Liver (tissue), 9 donors: Measurements from ENCODE around the gene CMPK1. TPM values are rescaled to one million over a fixed set of nuclear protein-coding genes. Genes with fewer than 3 reads are reported as not detected.

Experiments
- DNase-seq: peaks from one replicate; pipeline ENCODE4 v3.0.0-alpha.2; 2017; ENCODE audit warnings: low spot score
- H3K27ac ChIP-seq, 2 donors: one replicate each; pipeline ENCODE4 v1.7.0; 2013; ENCODE audit warnings: inconsistent platforms in 2 of 2, low read length in 2 of 2, control low read depth in 1 of 2, low read depth in 1 of 2, mild to moderate bottlenecking in 1 of 2
- H3K27me3 ChIP-seq, 4 donors: one replicate each; pipeline versions ENCODE4 v1.6.1 to v1.7.0; 2013; ENCODE audit warnings: low read length in 3 of 4, inconsistent platforms in 1 of 4, mild to moderate bottlenecking in 1 of 4, moderate library complexity in 1 of 4; ENCODE audit not compliant: control insufficient read depth in 4 of 4, insufficient read depth in 4 of 4
- H3K36me3 ChIP-seq, 4 donors: one replicate each; pipeline versions ENCODE4 v1.6.1 to v1.7.0; 2013; ENCODE audit warnings: low read length in 3 of 4, mild to moderate bottlenecking in 3 of 4, low read depth in 1 of 4, moderate library complexity in 1 of 4; ENCODE audit not compliant: control insufficient read depth in 4 of 4, insufficient read depth in 3 of 4
- H3K4me1 ChIP-seq, 4 donors: one replicate each; pipeline versions ENCODE4 v1.6.1 to v1.7.0; 2013; ENCODE audit warnings: low read length in 3 of 4, mild to moderate bottlenecking in 3 of 4, moderate library complexity in 1 of 4; ENCODE audit not compliant: control insufficient read depth in 4 of 4, insufficient read depth in 4 of 4
- H3K4me3 ChIP-seq, 3 donors: one replicate each; pipeline versions ENCODE4 v1.6.1 to v1.7.0; 2013; ENCODE audit warnings: low read length in 3 of 3, control low read depth in 1 of 3, low read depth in 1 of 3, mild to moderate bottlenecking in 1 of 3
- H3K9ac ChIP-seq, 2 donors: one replicate each; pipeline ENCODE4 v1.7.0; 2013; ENCODE audit warnings: low read length in 2 of 2, mild to moderate bottlenecking in 2 of 2, moderate library complexity in 2 of 2, control low read depth in 1 of 2, low read depth in 1 of 2
- H3K9me3 ChIP-seq, 4 donors: one replicate each; pipeline versions ENCODE4 v1.6.1 to v1.7.0; 2013; ENCODE audit warnings: low read length in 3 of 4; ENCODE audit not compliant: control insufficient read depth in 4 of 4
- EGR1 ChIP-seq, 2 donors: IDR thresholded peaks; 2 replicates each; pipeline ENCODE4 v1.6.1; 2016 to 2018; ENCODE audit warnings: antibody characterized with exemption in 2 of 2, low read depth in 2 of 2
- FOXA1 ChIP-seq: IDR thresholded peaks from 2 replicates; pipeline ENCODE4 v1.6.1; 2016; ENCODE audit warnings: antibody characterized with exemption
- FOXA2 ChIP-seq: IDR thresholded peaks from 2 replicates; pipeline ENCODE4 v1.6.1; 2016; ENCODE audit warnings: antibody characterized with exemption
- GABPA ChIP-seq, 2 donors: IDR thresholded peaks in 1 of 2; conservative IDR thresholded peaks in 1 of 2; 2 replicates each; pipeline ENCODE4 v1.6.1; 2016; ENCODE audit warnings: antibody characterized with exemption in 2 of 2, mild to moderate bottlenecking in 1 of 2, moderate library complexity in 1 of 2
- HNF4A ChIP-seq, 2 donors: conservative IDR thresholded peaks; 2 replicates each; pipeline ENCODE4 v1.6.1; 2016; ENCODE audit warnings: antibody characterized with exemption in 2 of 2, mild to moderate bottlenecking in 2 of 2
- HNF4G ChIP-seq: IDR thresholded peaks from 2 replicates; pipeline ENCODE4 v1.6.1; 2016; ENCODE audit warnings: antibody characterized with exemption
- NR2F2 ChIP-seq: IDR thresholded peaks from 2 replicates; pipeline ENCODE4 v1.6.1; 2016; ENCODE audit warnings: antibody characterized with exemption
- RAD21 ChIP-seq, 2 donors: IDR thresholded peaks; 2 replicates each; pipeline ENCODE4 v1.6.1; 2016; ENCODE audit warnings: antibody characterized with exemption in 2 of 2, mild to moderate bottlenecking in 2 of 2
- RXRA ChIP-seq, 2 donors: IDR thresholded peaks; 2 replicates each; pipeline ENCODE4 v1.6.1; 2017 to 2018; ENCODE audit warnings: antibody characterized with exemption in 2 of 2, mild to moderate bottlenecking in 1 of 2
- SP1 ChIP-seq: IDR thresholded peaks from 2 replicates; pipeline ENCODE4 v1.6.1; 2018; ENCODE audit warnings: antibody characterized with exemption, mild to moderate bottlenecking
- TAF1 ChIP-seq: conservative IDR thresholded peaks from 2 replicates; pipeline ENCODE4 v1.6.1; 2016; ENCODE audit warnings: antibody characterized with exemption, mild to moderate bottlenecking
- YY1 ChIP-seq: IDR thresholded peaks from 2 replicates; pipeline ENCODE4 v1.6.1; 2016; ENCODE audit warnings: antibody characterized with exemption, mild to moderate bottlenecking
- WGBS: extraction: QIAGEN DNeasy Blood & Tissue Kit; methylation state at CpG from one replicate; pipeline ENCODE4 v1.1.7; 2013; 5-methylcytosine and 5-hydroxymethylcytosine counted together
- polyA plus RNA-seq, 2 donors: library from polyadenylated mRNA; stranded (reverse) in 1 of 2; unstranded in 1 of 2; fragments of 200-250 nt in 1 of 2; fragments of >200 nt in 1 of 2; fragmentation: Nextera tagmentation in 1 of 2; extraction: Ambion mirVana in 1 of 2; gene quantifications; one replicate each; pipeline versions ENCODE4 v1.2.1 to v1.2.3, GENCODE V29; 2013 to 2015
- total RNA-seq, 2 donors: library from RNA; depleted of rRNA; stranded (reverse); fragments of >200 nt; gene quantifications; one replicate each; pipeline ENCODE4 v1.2.3, GENCODE V29; 2014
- TF ChIP-seq, protein P1 (sequence below): fragments of 150-350 bp; IDR thresholded peaks from 2 replicates; pipeline ENCODE4 v1.5.1; 2017; ENCODE audit warnings: improper control_type of control experiment, low read depth, low read length; ENCODE audit not compliant: missing input control
- TF ChIP-seq, protein P2 (sequence below): IDR thresholded peaks from 2 replicates; pipeline ENCODE4 v1.6.1; 2016; ENCODE audit warnings: antibody characterized with exemption, mild to moderate bottlenecking
- TF ChIP-seq, protein P3 (sequence below): IDR thresholded peaks from 2 replicates; pipeline ENCODE4 v1.6.1; 2016; ENCODE audit warnings: antibody characterized with exemption
- TF ChIP-seq, protein P4 (sequence below): IDR thresholded peaks from 2 replicates; pipeline ENCODE4 v1.6.1; 2016; ENCODE audit warnings: antibody characterized with exemption
- donor health status: healthy.
- donor health status: healthy.
- donor health status: healthy.
- donor health status: healthy.
- donor health status: healthy.

The CMPK1 gene
- total and polyA plus RNA-seq, 4 donors = 66.8 to 146 (median 87.0) TPM

DNA sequence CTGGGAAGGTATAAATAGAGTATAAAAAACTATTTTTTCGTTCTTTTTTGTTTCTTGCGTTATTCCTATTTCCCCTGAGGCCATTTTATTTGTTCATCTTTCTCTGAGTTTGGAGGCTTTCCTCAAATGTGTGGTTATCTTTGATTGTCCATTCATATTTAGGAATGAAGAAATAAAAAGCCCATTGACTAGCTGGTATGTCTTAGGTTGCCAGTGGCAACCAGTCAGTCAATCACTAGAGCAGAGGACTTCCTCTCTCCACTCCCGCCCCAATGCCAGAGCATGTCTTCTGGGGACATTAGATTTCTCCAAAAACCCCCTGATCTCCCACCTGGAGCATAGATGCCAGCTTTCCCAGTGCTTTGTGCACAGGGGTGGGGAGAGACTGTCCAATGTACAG is 61.8 kb downstream of the CMPK1 start:
- H3K27ac ChIP-seq = no peak overlapping the region
- no peaks in the 10 kb centered on the region for H3K4me1 ChIP-seq
- no peaks in the 10 kb centered on the region for H3K9me3 ChIP-seq
- no peak for DNase-seq
- H3K4me3 ChIP-seq = no peak overlapping the region
- H3K9ac ChIP-seq = no peak overlapping the region
- TF ChIP-seq RXRA (IDR thresholded peaks at IDR 0.05) (no peak), NR2F2 (no peak), TAF1 (no peak), FOXA2 (no peak), RAD21 (IDR thresholded peaks at IDR 0.05) (no peak), EGR1 (IDR thresholded peaks at IDR 0.05; ENCODE audit: low read depth in 2 of 2) (no peak)
- TF ChIP-seq, protein P1, sequence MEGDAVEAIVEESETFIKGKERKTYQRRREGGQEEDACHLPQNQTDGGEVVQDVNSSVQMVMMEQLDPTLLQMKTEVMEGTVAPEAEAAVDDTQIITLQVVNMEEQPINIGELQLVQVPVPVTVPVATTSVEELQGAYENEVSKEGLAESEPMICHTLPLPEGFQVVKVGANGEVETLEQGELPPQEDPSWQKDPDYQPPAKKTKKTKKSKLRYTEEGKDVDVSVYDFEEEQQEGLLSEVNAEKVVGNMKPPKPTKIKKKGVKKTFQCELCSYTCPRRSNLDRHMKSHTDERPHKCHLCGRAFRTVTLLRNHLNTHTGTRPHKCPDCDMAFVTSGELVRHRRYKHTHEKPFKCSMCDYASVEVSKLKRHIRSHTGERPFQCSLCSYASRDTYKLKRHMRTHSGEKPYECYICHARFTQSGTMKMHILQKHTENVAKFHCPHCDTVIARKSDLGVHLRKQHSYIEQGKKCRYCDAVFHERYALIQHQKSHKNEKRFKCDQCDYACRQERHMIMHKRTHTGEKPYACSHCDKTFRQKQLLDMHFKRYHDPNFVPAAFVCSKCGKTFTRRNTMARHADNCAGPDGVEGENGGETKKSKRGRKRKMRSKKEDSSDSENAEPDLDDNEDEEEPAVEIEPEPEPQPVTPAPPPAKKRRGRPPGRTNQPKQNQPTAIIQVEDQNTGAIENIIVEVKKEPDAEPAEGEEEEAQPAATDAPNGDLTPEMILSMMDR = no peak
- TF ChIP-seq, protein P2, sequence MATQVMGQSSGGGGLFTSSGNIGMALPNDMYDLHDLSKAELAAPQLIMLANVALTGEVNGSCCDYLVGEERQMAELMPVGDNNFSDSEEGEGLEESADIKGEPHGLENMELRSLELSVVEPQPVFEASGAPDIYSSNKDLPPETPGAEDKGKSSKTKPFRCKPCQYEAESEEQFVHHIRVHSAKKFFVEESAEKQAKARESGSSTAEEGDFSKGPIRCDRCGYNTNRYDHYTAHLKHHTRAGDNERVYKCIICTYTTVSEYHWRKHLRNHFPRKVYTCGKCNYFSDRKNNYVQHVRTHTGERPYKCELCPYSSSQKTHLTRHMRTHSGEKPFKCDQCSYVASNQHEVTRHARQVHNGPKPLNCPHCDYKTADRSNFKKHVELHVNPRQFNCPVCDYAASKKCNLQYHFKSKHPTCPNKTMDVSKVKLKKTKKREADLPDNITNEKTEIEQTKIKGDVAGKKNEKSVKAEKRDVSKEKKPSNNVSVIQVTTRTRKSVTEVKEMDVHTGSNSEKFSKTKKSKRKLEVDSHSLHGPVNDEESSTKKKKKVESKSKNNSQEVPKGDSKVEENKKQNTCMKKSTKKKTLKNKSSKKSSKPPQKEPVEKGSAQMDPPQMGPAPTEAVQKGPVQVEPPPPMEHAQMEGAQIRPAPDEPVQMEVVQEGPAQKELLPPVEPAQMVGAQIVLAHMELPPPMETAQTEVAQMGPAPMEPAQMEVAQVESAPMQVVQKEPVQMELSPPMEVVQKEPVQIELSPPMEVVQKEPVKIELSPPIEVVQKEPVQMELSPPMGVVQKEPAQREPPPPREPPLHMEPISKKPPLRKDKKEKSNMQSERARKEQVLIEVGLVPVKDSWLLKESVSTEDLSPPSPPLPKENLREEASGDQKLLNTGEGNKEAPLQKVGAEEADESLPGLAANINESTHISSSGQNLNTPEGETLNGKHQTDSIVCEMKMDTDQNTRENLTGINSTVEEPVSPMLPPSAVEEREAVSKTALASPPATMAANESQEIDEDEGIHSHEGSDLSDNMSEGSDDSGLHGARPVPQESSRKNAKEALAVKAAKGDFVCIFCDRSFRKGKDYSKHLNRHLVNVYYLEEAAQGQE = no peak
- TF ChIP-seq, protein P3, sequence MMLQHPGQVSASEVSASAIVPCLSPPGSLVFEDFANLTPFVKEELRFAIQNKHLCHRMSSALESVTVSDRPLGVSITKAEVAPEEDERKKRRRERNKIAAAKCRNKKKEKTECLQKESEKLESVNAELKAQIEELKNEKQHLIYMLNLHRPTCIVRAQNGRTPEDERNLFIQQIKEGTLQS = no peak
- no peaks in the 10 kb centered on the region for H3K36me3 ChIP-seq
- 88% methylated on average over 3 of the region's 3 CpGs for WGBS
- H3K27me3 ChIP-seq = no peaks in the 10 kb centered on the region

DNA sequence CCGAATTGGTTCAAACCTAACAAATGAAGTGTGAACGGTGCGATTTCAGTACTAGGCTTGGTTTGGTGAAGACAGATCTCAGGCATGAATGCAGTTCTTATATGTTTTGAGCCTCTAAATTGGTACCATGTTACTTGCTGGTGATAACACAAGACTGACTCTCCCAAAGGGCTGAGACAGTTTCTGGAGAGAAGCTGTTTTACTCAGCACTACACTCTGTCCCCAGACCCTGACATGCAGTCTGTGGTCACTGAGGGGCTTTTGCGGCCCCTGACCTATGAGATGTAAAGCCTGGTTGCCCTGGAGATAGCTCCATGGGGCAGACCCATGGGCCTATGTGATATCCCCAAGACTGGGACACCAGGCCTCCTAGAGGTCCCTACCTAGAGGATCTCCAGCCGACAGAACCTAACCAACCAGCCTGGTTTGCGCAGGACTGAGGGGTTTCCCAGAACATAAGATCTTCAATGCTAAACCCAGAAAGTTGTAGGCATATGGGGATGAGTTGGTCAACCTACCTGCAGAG is 63.1 kb downstream of the CMPK1 start:
- no peak for TF ChIP-seq FOXA2
- TF ChIP-seq HNF4A (conservative IDR thresholded peaks at IDR 0.05) = no peak
- TF ChIP-seq, protein P4, sequence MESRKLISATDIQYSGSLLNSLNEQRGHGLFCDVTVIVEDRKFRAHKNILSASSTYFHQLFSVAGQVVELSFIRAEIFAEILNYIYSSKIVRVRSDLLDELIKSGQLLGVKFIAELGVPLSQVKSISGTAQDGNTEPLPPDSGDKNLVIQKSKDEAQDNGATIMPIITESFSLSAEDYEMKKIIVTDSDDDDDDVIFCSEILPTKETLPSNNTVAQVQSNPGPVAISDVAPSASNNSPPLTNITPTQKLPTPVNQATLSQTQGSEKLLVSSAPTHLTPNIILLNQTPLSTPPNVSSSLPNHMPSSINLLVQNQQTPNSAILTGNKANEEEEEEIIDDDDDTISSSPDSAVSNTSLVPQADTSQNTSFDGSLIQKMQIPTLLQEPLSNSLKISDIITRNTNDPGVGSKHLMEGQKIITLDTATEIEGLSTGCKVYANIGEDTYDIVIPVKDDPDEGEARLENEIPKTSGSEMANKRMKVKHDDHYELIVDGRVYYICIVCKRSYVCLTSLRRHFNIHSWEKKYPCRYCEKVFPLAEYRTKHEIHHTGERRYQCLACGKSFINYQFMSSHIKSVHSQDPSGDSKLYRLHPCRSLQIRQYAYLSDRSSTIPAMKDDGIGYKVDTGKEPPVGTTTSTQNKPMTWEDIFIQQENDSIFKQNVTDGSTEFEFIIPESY = no peak
- TF ChIP-seq, protein P1 = no peak
- TF ChIP-seq GABPA (IDR thresholded peaks at IDR 0.05 in 1 of 2, conservative IDR thresholded peaks at IDR 0.05 in 1 of 2) = no peak
- no peak for TF ChIP-seq EGR1 (IDR thresholded peaks at IDR 0.05; ENCODE audit: low read depth in 2 of 2)
- no peak for TF ChIP-seq RAD21 (IDR thresholded peaks at IDR 0.05)
- no peak for TF ChIP-seq FOXA1
- no peak for TF ChIP-seq TAF1
- TF ChIP-seq, protein P3 = no peak
- TF ChIP-seq SP1 = no peak
- TF ChIP-seq YY1 = no peak
- TF ChIP-seq, protein P2 = no peak
- TF ChIP-seq HNF4G = no peak
- Histone ChIP-seq H3K9ac (no peak overlapping the region), H3K4me3 (no peak overlapping the region), H3K36me3 (no peaks in the 10 kb centered on the region), H3K27ac (no peak overlapping the region), H3K27me3 (no peaks in the 10 kb centered on the region), H3K9me3 (no peaks in the 10 kb centered on the region), H3K4me1 (no peaks in the 10 kb centered on the region)
- DNase-seq = no peak
- WGBS = 95% methylated on average over 6 of the region's 6 CpGs
